ENCODE results near the gene NKX3-2. TPM values are rescaled to one million over a fixed set of nuclear protein-coding genes. Genes with fewer than 3 reads are reported as not detected.

NKX3-2 gene
- total and polyA plus RNA-seq, 2 of the 4 experiments (the other 2 are of a cell fraction): 0.05 TPM; not detected in 1

GRCh38 chr4:13516315-13516860 is 27.9 kb downstream of the NKX3-2 start:
- in situ Hi-C loops (cut with MboI; ENCODE audit: low sequenced_read_pairs): no loop called here
- POLR2A ChIA-PET (ENCODE audit: unreplicated experiment): no interaction called here
- no peaks in the 10 kb centered on the region for H3K4me1 ChIP-seq (ENCODE audit: control insufficient read depth, insufficient read depth, low read length)
- CTCF ChIA-PET: no interaction called here
- H3K79me1 ChIP-seq (ENCODE audit: low read depth in 1 of 2, low read length in 2 of 2): no peaks in the 10 kb centered on the region
- H3K9ac ChIP-seq (ENCODE audit: low read depth, low read length): no peak overlapping the region
- H3K14ac ChIP-seq (replicated peaks; ENCODE audit: low read depth, low read length): no peak overlapping the region
- no peak overlapping the region for H4K5ac ChIP-seq (ENCODE audit: low read depth, low read length)
- intact Hi-C loops (cut with micrococcal nuclease): loop anchor here (10.0 kb wide), 1 partner anchor 922 kb away; no protein-coding TSS in a partner anchor
- no peak overlapping the region for H2AFZ ChIP-seq (replicated peaks; ENCODE audit: low read length, poor library complexity)
- H2AK5ac ChIP-seq (ENCODE audit: low read depth, low read length): no peak overlapping the region
- H3K4ac ChIP-seq (ENCODE audit: low read depth, low read length): no peak overlapping the region
- H3K4me3 ChIP-seq (ENCODE audit: insufficient read depth, low read depth, low read length): no peak overlapping the region
- no peaks in the 10 kb centered on the region for H3K9me1 ChIP-seq (ENCODE audit: insufficient read depth, low read length)
- peaks cover 6% of the 10 kb centered on the region for H3K27me3 ChIP-seq (ENCODE audit: control insufficient read depth, insufficient read depth, low read length)
- H2BK5ac ChIP-seq (ENCODE audit: low read depth, low read length, poor library complexity, severe bottlenecking): no peak overlapping the region
- H3K27ac ChIP-seq (ENCODE audit: insufficient read depth, low read length): no peak overlapping the region
- no peak overlapping the region for H3K23ac ChIP-seq (ENCODE audit: low read depth, low read length)
- H4K8ac ChIP-seq (ENCODE audit: low read depth in 2 of 2, low read length in 2 of 2): no peak overlapping the region
- H4K91ac ChIP-seq (ENCODE audit: insufficient read depth, low read depth, low read length): no peak overlapping the region
- dilution Hi-C loops (cut with HindIII; ENCODE audit: low sequenced_read_pairs, unreplicated experiment): no loop called here
- H3K36me3 ChIP-seq (ENCODE audit: control insufficient read depth, insufficient read depth, low read length): no peaks in the 10 kb centered on the region
- no peak overlapping the region for H3K4me2 ChIP-seq (ENCODE audit: low read depth, low read length)
- BruUV-seq (replicated peaks): no TSS peak
- no peak overlapping the region for H2BK20ac ChIP-seq (ENCODE audit: low read depth, low read length)
- no peak overlapping the region for H2BK15ac ChIP-seq (ENCODE audit: low read depth, low read length)
- H3K9me3 ChIP-seq (ENCODE audit: control insufficient read depth, insufficient read depth, low read length): no peaks in the 10 kb centered on the region
- no peak overlapping the region for H3K18ac ChIP-seq (ENCODE audit: low read depth, low read length)
- no peak for DNase-seq
- no peaks in the 10 kb centered on the region for H4K20me1 ChIP-seq (ENCODE audit: insufficient read depth, low read length)
- TF ChIP-seq RCOR1 (IDR thresholded peaks at IDR 0.05; ENCODE audit: insufficient replicate concordance, low read length) (no peak), USF2 (IDR thresholded peaks at IDR 0.05; ENCODE audit: low read depth, low read length) (no peak), RAD21 (IDR thresholded peaks at IDR 0.05; ENCODE audit: low read length) (no peak), MXI1 (IDR thresholded peaks at IDR 0.05; ENCODE audit: borderline replicate concordance, low read depth, low read length) (no peak), SMC3 (IDR thresholded peaks at IDR 0.05; ENCODE audit: low read depth, low read length) (no peak), CEBPB (IDR thresholded peaks at IDR 0.05; ENCODE audit: low read depth, low read length) (no peak), POLR2A (IDR thresholded peaks at IDR 0.05; ENCODE audit: low read depth, low read length) (no peak), BHLHE40 (IDR thresholded peaks at IDR 0.05; ENCODE audit: low read depth, low read length) (no peak), NFE2L2 (IDR thresholded peaks at IDR 0.05; ENCODE audit: low read depth, low read length) (no peak), MAZ (IDR thresholded peaks at IDR 0.05; ENCODE audit: borderline replicate concordance, low read depth, low read length) (no peak), FOS (IDR thresholded peaks at IDR 0.05; ENCODE audit: low read depth, low read length) (no peak), ELK1 (IDR thresholded peaks at IDR 0.05; ENCODE audit: borderline replicate concordance, low read depth, low read length) (no peak)
- H2AK9ac ChIP-seq (replicated peaks; ENCODE audit: low read depth, low read length, poor library complexity): no peak overlapping the region
- no peak for ATAC-seq (ENCODE audit: low read depth)
- WGBS, 2 experiments (ENCODE audit: extremely low coverage in 2 of 2, insufficient read length in 1 of 2): no CpG with 5 or more reads among the region's 3 CpGs
- no peak overlapping the region for H2BK120ac ChIP-seq (ENCODE audit: low read depth, low read length)
- H3K56ac ChIP-seq (ENCODE audit: extremely low read depth, insufficient read depth, low read length): no peak overlapping the region
